SK-N-SH (cell line): Measurements from ENCODE around the gene LSP1. TPM values are rescaled to one million over a fixed set of nuclear protein-coding genes. Genes with fewer than 3 reads are reported as not detected.

Source experiments
- CTCF ChIA-PET: fragments of 300-600, 350-600 bp; formaldehyde crosslinking; extraction: SDS; loops from one replicate; lab custom pipeline; 2021; lab: Yijun Ruan, JAX
- POLR2A ChIA-PET: fragments of 350-600 bp; sonication (Branson Sonifier 250); formaldehyde crosslinking; extraction: SDS; loops from one replicate; lab custom pipeline; 2020; ENCODE audit warnings: antibody characterized with exemption, inconsistent platforms; lab: Yijun Ruan, JAX
- DNase-seq: peaks from one replicate; pipeline ENCODE4 v3.0.0; 2012
- H2AFZ ChIP-seq: fragments of 200-600 bp; sonication (generic); 2 replicates; pipeline ENCODE4 v1.8.1; 2016; ENCODE audit warnings: antibody characterized with exemption, mild to moderate bottlenecking, low read depth
- H3F3A ChIP-seq: fragments of 200-600 bp; sonication (generic); replicated peaks from 2 replicates; pipeline ENCODE3; 2016; ENCODE audit warnings: antibody characterized with exemption, mild to moderate bottlenecking; ENCODE audit not compliant: insufficient read depth
- H3K27ac ChIP-seq, 2 experiments: fragments of 200-500 bp in 1 of 2; fragments of 200-600 bp in 1 of 2; sonication (Bioruptor generic) in 1 of 2; sonication (generic), shearing (Covaris generic) in 1 of 2; 2 replicates each; pipeline versions ENCODE4 v1.5.1 to v1.6.1; 2014 to 2016; ENCODE audit warnings: low read depth in 2 of 2, inconsistent platforms in 1 of 2, low read length in 1 of 2, mild to moderate bottlenecking in 1 of 2, mixed read lengths in 1 of 2
- H3K27me3 ChIP-seq: fragments of 200-600 bp; sonication (generic), shearing (Covaris generic); 2 replicates; pipeline ENCODE4 v1.6.1; 2016; ENCODE audit warnings: mixed run types; ENCODE audit not compliant: insufficient read depth
- H3K36me3 ChIP-seq, 2 experiments: fragments of 200-500 bp in 1 of 2; fragments of 200-600 bp in 1 of 2; sonication (Bioruptor generic) in 1 of 2; sonication (generic) in 1 of 2; replicated peaks in 1 of 2; 2 replicates each; pipeline versions ENCODE3 to v1.5.1; 2014 to 2016; ENCODE audit warnings: low read length in 1 of 2, mild to moderate bottlenecking in 1 of 2; ENCODE audit not compliant: insufficient read depth in 2 of 2, control insufficient read depth in 1 of 2
- H3K4me1 ChIP-seq, 2 experiments: fragments of 200-500 bp in 1 of 2; fragments of 200-600 bp in 1 of 2; sonication (Bioruptor generic) in 1 of 2; sonication (generic), shearing (Covaris generic) in 1 of 2; 2 replicates each; pipeline versions ENCODE4 v1.5.1 to v1.6.1; 2014 to 2016; ENCODE audit warnings: low read depth in 1 of 2, low read length in 1 of 2, mixed run types in 1 of 2; ENCODE audit not compliant: insufficient read depth in 2 of 2, control insufficient read depth in 1 of 2
- H3K4me2 ChIP-seq: fragments of 200-600 bp; sonication (generic), shearing (Covaris generic); 2 replicates; pipeline ENCODE4 v1.6.1; 2017; ENCODE audit warnings: mixed run types
- H3K4me3 ChIP-seq, 2 experiments: fragments of 200-500 bp in 1 of 2; fragments of 200-600 bp in 1 of 2; sonication (Bioruptor generic) in 1 of 2; sonication (generic), shearing (Covaris generic) in 1 of 2; 2 replicates each; pipeline versions ENCODE4 v1.5.1 to v1.8.1; 2014 to 2016; ENCODE audit warnings: low read depth in 2 of 2, inconsistent platforms in 1 of 2, low read length in 1 of 2, mild to moderate bottlenecking in 1 of 2, mixed read lengths in 1 of 2, moderate library complexity in 1 of 2
- H3K79me2 ChIP-seq: fragments of 200-600 bp; sonication (generic); 2 replicates; pipeline ENCODE4 v1.8.1; 2017; ENCODE audit warnings: mild to moderate bottlenecking; ENCODE audit not compliant: insufficient read depth
- H3K9ac ChIP-seq: fragments of 200-600 bp; sonication (generic); 2 replicates; pipeline ENCODE4 v1.6.1; 2017; ENCODE audit warnings: mixed run types
- H3K9me2 ChIP-seq: fragments of 200-600 bp; sonication (generic); 2 replicates; pipeline ENCODE4 v1.6.1; 2017; ENCODE audit warnings: mixed run types
- H3K9me3 ChIP-seq: fragments of 200-600 bp; sonication (generic); 2 replicates; pipeline ENCODE4 v1.6.1; 2017; ENCODE audit warnings: mixed run types, mild to moderate bottlenecking, moderate library complexity
- H4K20me1 ChIP-seq: fragments of 200-600 bp; sonication (generic); 2 replicates; pipeline ENCODE4 v1.6.1; 2017; ENCODE audit warnings: mild to moderate bottlenecking, mixed run types; ENCODE audit not compliant: insufficient read depth
- CTCF ChIP-seq: fragments of 200-600 bp; sonication (generic); IDR thresholded peaks from 2 replicates; pipeline ENCODE4 v1.6.1; 2017; ENCODE audit warnings: antibody characterized with exemption, mild to moderate bottlenecking, moderate library complexity
- ELF1 ChIP-seq: IDR thresholded peaks from 2 replicates; pipeline ENCODE4 v1.4.0; 2012
- FOXM1 ChIP-seq: IDR thresholded peaks from 2 replicates; pipeline ENCODE4 v1.4.0; 2012; ENCODE audit warnings: low read depth, mild to moderate bottlenecking
- GABPA ChIP-seq: IDR thresholded peaks from 2 replicates; pipeline ENCODE4 v1.4.0; 2012; ENCODE audit warnings: low read depth, mild to moderate bottlenecking
- GATA2 ChIP-seq: sonication (generic); formaldehyde crosslinking; IDR thresholded peaks from 2 replicates; pipeline ENCODE4 v1.5.0; 2020; ENCODE audit warnings: mild to moderate bottlenecking, missing genetic modification reagents
- MAX ChIP-seq: IDR thresholded peaks from 2 replicates; pipeline ENCODE4 v1.4.0; 2012; ENCODE audit warnings: low read depth
- MEF2A ChIP-seq: IDR thresholded peaks from 2 replicates; pipeline ENCODE4 v1.4.0; 2012; ENCODE audit warnings: low read depth, borderline replicate concordance
- RCOR1 ChIP-seq: fragments of 150-350 bp; IDR thresholded peaks from 2 replicates; pipeline ENCODE4 v1.6.1; 2017; ENCODE audit warnings: antibody characterized with exemption, low read length
- REST ChIP-seq: IDR thresholded peaks from 2 replicates; pipeline ENCODE4 v1.6.1; 2012; ENCODE audit warnings: mild to moderate bottlenecking, low read depth, low read length, moderate library complexity
- USF1 ChIP-seq: IDR thresholded peaks from 2 replicates; pipeline ENCODE4 v1.4.0; 2012; ENCODE audit warnings: low read depth, borderline replicate concordance
- WGBS: methylation state at CpG from one replicate; pipeline ENCODE4 v1.1.6; 2017; ENCODE audit warnings: low lambda C conversion rate; 5-methylcytosine and 5-hydroxymethylcytosine counted together
- polyA plus RNA-seq, 3 experiments: library from polyadenylated mRNA; depleted of rRNA; stranded (reverse); fragments of >200 nt; gene quantifications; 2 replicates each; pipeline ENCODE4 v1.2.3, GENCODE V29; 2012

Gene LSP1
- polyA plus RNA-seq, 1 of the 3 experiments (the other 2 are of a cell fraction) = 0.38 TPM

GRCh38 chr11:1845561-1846452 lies 7.1 kb upstream of the LSP1 start:
- POLR2A ChIA-PET = no interaction called here
- H3K27ac ChIP-seq = no peak overlapping the region
- no peaks in the 10 kb centered on the region for H3K9me3 ChIP-seq
- H3K9ac ChIP-seq = no peak overlapping the region
- no peaks in the 10 kb centered on the region for H3K9me2 ChIP-seq
- H3F3A ChIP-seq = no peaks in the 10 kb centered on the region
- peaks cover 0 to 2% of the 10 kb centered on the region in 2 experiments; a peak in 1 of 4 replicates for H3K4me1 ChIP-seq
- no peaks in the 10 kb centered on the region for H4K20me1 ChIP-seq
- H3K27me3 ChIP-seq = no peaks in the 10 kb centered on the region
- no peak for TF ChIP-seq ELF1
- no peak for TF ChIP-seq REST
- TF ChIP-seq FOXM1 = no peak
- TF ChIP-seq MEF2A = no peak
- no peak for TF ChIP-seq MAX
- H3K36me3 ChIP-seq = no peaks in the 10 kb centered on the region
- H3K4me3 ChIP-seq = no peak overlapping the region
- no peak overlapping the region for H2AFZ ChIP-seq
- no peaks in the 10 kb centered on the region for H3K79me2 ChIP-seq
- CTCF ChIA-PET = interaction anchor here (1.0 to 4.6 kb wide), 10 partner anchors 7 to 311 kb away, joined by 4 to 29 read pairs (median 16); partner anchors contain the start of gene TNNI2
- H3K4me2 ChIP-seq = no peak overlapping the region
- 64% methylated on average over 13 of the region's 21 CpGs for WGBS
- DNase-seq = no peak

GRCh38 chr11:1846453-1846932 lies 6.4 kb upstream of the LSP1 start:
- Histone ChIP-seq H3K4me2 (no peak overlapping the region), H3K4me1 (peaks cover 0 to 2% of the 10 kb centered on the region in 2 experiments; a peak in 1 of 4 replicates), H3K27ac (no peak overlapping the region), H3K9me3 (no peaks in the 10 kb centered on the region), H3K36me3 (no peaks in the 10 kb centered on the region), H4K20me1 (no peaks in the 10 kb centered on the region), H3K9ac (no peak overlapping the region), H2AFZ (no peak overlapping the region), H3K4me3 (no peak overlapping the region), H3K27me3 (no peaks in the 10 kb centered on the region), H3K79me2 (no peaks in the 10 kb centered on the region), H3K9me2 (no peaks in the 10 kb centered on the region), H3F3A (no peaks in the 10 kb centered on the region)
- TF ChIP-seq GATA2 (CRISPR knock-in tag) (no peak), CTCF (no peak), GABPA (no peak), RCOR1 (no peak), USF1 (no peak)
- no peak for DNase-seq
- POLR2A ChIA-PET = no interaction called here
- WGBS = 73% methylated on average over 7 of the region's 9 CpGs
- CTCF ChIA-PET = interaction anchor here (1.1 to 4.6 kb wide), 12 partner anchors 8 to 310 kb away, joined by 4 to 29 read pairs (median 10); partner anchors contain the start of gene TNNI2
